ENCODE measurements around the gene SPTLC3.

Gene SPTLC3

DNA sequence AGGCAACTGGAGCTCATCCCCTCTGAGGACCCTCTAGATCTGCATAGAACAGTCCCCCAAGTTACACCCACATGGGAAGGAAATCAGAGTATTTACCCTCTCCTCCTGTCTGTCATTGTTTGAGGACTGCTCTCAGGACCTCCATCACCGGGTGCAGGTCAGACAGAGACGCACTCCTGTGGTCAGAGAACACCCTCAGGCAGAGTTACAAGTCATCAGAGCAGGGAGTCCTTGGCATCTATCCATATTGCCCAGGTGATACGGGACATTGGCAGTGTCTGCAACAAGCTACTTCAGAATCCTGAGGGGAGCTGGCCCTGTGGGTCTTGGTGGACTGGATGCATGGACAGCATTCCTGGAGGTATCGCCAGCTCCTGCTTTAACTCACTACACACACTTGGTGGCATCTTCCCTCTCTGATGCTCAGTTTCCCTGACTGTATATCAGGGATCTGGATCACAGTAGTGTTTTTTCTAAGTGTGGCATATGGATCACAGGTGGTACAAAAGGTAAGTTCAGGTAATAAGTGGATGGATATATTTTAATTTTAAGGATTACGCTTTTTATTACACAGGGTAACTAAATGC lies 197.2 kb downstream of the SPTLC3 start:
- DNase-seq: no peak

DNA sequence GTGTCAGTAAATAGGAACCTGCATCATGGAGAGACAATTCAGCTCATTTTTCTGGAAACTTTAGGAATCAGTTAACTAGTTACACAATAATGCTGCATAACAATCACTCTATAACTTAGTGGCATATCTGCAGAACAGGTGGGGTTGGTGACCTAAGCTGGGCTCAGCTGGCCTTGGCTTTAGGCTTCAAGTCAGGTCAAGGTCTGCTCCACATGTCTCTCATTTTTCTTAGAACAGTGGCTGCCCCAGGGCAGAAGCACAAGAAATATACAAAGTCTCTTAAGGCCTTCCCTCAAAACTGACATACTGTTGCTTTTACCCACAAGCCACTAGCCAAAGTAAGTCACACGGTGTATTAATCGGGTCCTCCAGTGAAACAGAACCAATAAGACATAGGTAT lies 198.2 kb downstream of the SPTLC3 start:
- no peak for DNase-seq

DNA sequence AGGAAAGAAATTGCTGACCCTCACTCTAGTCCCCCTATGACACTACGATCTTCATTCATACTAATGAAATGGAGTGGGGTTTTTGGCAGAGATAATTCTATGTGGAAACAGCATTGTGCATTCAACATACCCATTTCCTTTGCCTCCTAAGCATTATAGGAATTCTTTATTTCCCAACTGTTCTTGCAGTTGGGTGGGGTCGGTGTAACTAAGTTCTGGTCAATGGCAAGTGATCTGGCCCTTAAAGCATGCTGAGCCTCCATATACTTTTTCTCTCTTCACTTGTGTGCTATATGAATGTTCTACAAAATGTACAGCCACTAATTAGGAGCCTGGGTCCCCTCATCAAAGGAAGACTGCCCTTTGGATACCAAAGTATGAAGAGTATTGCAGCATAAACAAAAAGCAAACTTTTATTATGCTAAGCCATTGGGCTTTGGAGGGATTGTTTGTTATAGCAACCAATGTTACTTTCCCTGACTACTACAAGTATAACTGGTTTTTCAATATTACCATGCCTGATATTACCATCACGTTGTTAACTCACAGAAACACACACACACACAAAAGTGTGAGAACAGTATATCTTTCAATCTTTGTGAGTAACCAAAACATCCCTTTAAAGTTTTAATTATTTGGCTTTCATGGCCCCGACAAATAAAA lies 203.3 kb downstream of the SPTLC3 start:
- no peak for DNase-seq

DNA sequence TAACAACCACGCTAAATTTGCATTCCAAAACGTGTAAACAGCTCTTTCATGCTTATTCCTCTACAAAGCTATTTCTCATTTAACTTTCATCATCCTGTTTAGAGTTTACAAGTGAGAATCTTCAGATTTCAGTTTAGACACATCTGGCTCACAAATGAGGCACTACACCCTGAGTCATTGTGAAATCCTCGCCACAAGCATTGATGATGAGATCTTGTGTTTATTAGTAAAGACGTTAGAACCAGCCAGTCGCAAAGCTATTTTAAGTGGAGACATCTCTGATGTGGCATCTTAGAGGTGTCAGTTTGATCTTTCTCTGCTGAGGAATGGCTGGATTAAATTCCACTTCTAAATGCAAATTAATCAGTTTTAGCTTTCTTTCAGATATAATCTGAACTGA lies 204.0 kb downstream of the SPTLC3 start:
- DNase-seq: no peak

DNA sequence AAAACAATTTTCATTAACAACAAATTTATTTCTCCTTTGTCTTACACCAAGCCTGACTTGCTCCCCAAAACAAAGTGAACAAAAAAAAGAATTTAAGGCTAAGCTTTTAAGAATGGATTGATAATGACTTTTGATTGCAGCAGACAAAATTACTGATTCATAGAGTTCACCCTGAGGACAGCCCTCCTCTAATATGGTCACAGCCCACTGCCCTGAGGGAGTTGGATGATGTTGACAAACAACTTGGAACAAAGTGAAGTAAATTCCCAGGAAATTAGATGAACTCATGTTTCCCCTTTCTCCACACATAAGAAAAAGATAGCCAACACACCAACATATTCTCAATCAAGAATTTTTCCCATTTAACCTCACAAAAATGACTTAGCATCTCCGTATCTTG lies 204.6 kb downstream of the SPTLC3 start:
- DNase-seq: no peak

DNA sequence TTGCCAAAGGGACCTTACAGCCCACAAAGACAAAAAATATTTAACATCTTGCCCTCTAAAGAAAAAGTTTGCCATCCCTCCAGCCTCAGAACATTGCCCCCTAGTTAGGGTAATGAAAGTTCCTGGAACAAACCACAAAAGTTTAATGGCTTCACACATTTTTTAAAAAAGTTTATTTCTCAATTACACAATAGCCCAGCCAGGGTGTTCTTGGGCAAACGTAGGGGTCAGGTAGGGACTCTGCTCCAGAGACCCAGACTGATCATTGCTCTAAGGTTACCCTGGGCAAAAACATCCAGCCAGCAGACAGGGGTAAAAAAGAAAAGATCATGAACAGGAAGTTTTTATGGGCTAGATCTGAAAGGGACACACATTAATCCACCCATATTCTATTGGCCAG lies 207.8 kb downstream of the SPTLC3 start:
- DNase-seq: no peak
